Brain pericyte (primary cell): Measurements from ENCODE around the gene ZNF76.
"Not testable (repeated sequence)": the region's sequence is repeated elsewhere in the genome, so short reads cannot be mapped to it uniquely, and the experiment has no call there.

Source experiments
- DNase-seq: peaks from one replicate; pipeline ENCODE4 v3.0.0-alpha.2; 2012; ENCODE audit warnings: low read depth, low spot score

Gene ZNF76

DNA sequence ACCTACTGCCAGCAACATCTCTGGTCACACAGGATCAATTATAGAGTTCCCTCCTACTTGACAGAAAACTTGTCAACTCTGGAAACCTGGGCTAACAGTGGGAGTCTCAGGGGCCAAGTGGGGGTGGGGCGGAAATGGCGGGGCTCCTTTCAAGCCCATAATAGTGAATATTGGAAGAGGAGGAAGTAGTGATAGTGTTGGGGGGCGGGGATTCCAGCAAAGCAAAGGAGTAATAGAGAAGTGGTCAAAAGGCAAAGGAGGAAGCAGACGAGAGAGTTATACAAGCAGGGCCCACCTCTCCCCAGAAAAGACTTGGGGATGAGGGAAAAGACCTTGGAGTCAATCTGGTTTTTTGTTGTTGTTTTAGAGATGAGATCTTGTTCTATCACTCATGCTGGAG is 40.1 kb downstream of the ZNF76 start:
- no peak for DNase-seq

DNA sequence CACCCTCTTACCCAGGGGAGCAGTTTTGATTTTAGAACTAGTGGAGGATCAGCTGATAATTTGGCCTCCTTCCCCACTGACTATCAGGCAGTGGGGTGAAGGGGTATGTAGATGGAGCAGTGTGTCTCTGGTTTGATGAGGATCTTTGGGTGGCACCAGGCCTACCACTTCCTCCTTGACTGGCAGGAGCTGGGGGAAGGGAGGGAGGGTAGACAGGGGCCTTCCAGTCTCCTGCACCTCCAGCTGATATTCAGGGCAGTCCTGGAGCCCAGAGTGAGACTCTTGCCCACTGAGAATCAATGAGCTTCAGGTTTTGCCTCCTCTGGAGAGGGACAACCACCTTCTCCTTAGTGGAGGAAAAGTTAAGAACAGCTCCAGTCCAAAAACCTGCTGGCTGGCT is 41.3 kb downstream of the ZNF76 start:
- DNase-seq, result no peak

DNA sequence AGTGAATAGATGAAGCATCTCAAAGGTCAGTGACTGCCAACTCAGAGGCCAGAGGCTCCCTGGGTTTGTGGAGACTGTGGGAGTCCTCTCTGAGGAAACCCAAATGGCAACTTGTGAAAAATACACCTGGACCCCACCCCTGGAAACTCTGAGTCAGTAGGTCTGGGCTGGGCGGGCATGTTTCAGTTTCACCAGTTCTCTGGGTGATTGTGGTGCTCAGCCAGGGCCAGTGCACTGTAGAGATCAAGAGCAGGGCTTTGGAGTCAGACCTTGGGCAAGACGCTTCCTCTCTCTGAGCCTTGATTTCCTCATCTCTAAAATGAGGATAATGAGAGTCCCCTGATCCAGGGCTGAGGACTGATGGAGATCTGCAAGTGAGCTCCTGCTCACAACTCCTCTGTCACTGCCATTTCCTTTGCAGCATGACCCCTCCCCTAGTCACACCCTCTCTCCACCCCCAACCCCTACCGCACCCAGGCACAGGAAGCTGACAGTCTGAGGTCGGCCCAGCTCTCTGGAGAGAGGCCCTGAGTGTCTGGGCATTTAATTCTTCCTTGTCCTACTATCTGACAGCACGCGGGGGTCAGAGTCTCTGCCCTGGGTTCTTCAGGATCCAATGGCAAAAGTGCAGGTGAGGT is 43.2 kb downstream of the ZNF76 start:
- DNase-seq, result no peak

DNA sequence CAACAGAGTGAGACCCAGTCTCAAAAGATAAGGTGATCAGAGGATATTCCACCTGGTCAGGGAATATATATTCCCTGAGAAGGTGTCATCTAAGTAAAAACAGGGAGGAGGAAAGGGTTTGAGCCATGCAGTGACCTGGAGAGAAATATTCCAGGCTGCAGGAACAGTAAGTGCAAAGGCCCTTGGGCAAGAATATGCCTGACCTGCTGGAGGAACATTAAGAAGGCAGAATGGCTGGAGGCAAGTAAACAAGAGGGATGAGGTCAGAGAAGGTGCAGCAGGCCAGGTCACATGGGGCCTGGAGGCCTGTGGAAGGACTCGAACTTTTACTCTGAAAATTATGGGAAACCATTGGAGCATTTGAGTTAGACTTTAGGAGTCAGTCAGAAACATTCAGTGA is 44.8 kb downstream of the ZNF76 start:
- DNase-seq, result no peak

DNA sequence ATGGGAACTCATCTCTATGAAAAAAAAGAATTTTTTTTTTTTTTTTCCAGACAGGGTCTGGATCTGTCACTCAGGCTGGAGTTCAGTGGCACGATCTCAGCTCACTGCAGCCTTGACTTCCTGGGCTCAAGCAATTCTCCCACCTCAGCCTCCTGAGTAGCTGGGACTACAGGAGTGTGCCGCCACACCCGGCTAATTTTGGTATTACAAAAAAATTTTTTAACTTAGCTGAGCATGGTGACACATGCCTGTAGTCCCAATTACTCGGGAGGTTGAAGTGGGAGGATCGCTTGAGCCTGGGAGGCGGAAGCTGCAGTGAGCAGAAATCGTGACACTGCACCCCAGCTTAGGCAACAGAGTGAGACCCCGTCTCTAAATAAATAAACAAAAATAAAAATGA is 45.6 kb downstream of the ZNF76 start:
- no peak for DNase-seq

DNA sequence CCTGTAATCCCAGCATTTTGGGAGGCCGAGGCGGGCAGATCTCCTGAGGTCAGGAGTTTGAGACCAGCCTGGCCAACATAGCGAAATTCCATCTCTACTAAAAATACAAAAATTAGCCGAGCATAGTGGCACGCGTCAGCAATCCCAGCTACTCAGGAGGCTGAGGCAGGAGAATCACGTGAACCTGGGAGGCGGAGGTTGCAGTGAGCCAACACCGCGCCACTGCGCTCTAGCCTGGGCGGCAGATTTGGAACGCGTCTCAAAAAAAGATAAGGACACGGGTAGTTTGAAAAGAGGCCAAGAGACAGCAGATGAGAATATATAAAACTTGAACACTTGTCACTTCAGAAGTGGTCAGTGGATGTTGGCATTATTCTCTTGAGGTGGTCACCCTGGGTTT is 47.6 kb downstream of the ZNF76 start:
- DNase-seq, result not testable (repeated sequence)

DNA sequence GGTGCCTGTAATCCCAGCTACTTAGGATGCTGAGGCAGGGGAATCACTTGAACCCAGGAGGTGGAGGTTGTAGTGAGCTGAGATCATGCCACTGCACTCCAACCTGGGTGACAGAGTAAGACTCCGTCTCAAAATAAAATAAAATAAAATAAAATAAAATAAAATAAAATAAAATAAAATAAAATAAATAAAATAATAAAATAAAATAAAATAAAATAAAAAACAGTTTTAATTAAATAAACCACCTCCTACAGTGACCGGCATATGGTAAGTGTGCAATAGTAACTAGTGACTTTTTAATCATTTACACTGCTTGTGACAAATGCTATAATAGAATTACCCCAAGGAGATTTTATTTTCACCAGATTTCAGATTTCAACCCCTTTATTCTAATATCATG is 49.0 kb downstream of the ZNF76 start:
- DNase-seq, result not testable (repeated sequence)

DNA sequence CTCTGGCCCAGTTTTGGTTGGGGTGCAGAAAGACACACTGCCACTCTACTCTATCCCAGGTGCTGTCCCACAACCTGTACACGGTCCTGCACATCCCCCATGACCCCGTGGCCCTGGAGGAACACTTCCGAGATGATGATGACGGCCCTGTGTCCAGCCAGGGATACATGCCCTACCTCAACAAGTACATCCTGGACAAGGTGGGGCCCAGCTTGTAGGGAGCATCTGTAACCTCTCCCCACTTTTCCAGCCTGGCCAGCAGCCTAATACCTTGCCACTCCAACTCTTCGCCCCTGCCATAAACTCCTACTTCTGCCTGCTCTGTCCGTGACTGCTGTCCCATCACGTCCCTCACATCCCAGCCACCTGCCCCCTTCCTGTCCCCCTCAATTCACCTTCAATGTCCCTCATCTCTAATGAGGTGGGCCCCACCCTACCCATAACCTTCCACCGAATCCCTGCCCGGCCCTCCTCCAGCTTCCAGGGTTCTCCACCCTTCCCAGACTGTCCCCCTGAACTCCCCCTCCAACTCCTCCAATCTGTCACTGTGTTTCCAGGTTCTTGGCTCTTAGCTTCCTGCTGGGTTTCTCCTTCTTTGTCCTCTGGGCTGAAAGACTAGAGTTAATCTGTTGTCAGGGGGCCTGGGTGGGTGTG is 50.2 kb downstream of the ZNF76 start:
- DNase-seq, result no peak

DNA sequence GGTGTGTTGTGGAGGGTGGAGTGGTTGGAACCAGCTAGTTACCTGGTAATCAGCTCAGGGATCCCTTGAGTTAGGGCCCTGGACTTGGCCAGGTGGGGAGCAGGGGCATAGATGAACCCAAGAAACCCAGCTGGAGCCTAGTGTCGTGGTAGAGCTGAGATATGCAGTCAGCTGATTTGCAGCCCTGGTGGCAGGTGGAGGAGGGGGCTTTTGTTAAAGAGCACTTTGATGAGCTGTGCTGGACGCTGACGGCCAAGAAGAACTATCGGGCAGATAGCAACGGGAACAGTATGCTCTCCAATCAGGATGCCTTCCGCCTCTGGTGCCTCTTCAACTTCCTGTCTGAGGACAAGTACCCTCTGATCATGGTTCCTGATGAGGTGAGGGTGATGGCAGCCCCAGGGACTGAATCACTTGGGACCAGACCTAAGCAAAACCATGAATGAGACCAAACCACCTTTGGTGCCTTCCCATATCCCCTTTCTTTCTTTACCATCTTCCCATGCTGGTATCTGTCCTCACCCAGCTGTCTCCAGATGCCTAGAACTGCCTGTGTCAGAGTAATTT is 50.8 kb downstream of the ZNF76 start:
- no peak for DNase-seq

DNA sequence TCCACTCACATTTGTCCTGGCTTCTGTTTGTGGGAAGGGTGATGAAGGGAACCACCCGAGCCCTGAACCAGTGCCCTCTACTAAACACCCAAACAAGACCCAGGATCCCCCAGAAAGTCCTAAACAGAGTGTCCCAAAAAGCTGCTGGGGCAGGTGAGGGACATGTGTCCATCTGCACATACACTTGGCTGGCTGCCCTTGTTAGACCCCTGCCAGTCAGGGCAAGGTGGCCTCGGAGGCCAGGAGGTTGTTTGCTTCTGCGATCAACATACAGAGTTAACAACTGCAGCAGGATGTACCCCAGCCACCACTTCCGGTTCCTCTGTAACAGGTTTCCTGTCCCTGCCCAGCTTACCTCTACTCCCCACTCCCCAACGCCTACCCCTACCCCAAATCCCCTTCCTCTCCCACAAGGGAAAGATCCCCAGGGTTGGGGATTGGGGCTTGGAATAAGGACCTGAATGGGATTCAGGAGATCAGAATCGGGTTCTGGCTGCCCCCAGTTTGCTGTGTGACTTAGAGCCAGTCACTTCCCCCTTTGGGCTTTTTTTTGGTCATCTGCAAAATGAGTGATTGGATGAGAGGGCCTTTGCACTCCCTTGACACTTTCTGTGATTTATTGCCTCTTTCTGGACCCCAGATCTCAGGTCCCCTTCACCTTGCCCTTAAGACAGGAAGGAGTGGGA is 52.0 kb downstream of the ZNF76 start:
- DNase-seq, result no peak

DNA sequence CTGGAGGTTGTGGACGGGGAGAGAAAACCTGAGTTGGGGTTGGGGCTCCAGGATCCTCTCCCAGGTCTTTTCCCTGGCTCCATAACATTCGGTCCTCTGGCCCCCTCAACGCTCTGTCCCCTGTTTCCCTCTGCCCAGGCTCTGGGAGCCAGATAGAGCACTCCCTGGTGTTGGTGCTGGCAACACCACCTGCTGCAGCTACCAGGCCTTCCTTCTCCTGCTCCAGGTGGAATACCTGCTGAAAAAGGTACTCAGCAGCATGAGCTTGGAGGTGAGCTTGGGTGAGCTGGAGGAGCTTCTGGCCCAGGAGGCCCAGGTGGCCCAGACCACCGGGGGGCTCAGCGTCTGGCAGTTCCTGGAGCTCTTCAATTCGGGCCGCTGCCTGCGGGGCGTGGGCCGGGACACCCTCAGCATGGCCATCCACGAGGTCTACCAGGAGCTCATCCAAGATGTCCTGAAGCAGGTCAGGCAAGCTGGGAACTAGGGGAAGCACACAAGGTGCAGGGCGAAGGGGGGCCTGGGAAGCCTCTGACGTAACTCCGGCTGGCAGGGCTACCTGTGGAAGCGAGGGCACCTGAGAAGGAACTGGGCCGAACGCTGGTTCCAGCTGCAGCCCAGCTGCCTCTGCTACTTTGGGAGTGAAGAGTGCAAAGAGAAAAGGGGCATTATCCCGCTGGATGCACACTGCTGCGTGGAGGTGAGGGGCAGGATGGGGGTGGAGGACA is 52.7 kb downstream of the ZNF76 start:
- no peak for DNase-seq

DNA sequence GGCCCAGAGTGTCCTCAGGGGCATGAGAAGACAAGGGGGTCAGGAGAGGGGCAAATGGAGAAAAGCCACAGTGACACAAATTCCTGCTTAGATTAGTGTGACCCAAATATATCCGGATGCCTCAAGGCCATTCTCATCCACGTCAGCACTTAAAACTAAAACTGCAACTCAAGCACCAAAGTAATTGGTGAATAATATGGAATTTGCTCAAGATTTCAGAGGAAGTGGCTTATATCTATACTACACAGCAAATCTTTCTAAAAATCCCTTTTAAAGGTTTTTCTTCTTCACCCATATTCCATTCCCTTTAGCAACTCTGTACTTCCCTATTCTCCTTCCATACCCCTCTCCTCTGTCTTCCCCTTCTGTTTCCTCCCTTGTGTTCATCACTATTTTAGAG is 53.3 kb downstream of the ZNF76 start:
- no peak for DNase-seq

DNA sequence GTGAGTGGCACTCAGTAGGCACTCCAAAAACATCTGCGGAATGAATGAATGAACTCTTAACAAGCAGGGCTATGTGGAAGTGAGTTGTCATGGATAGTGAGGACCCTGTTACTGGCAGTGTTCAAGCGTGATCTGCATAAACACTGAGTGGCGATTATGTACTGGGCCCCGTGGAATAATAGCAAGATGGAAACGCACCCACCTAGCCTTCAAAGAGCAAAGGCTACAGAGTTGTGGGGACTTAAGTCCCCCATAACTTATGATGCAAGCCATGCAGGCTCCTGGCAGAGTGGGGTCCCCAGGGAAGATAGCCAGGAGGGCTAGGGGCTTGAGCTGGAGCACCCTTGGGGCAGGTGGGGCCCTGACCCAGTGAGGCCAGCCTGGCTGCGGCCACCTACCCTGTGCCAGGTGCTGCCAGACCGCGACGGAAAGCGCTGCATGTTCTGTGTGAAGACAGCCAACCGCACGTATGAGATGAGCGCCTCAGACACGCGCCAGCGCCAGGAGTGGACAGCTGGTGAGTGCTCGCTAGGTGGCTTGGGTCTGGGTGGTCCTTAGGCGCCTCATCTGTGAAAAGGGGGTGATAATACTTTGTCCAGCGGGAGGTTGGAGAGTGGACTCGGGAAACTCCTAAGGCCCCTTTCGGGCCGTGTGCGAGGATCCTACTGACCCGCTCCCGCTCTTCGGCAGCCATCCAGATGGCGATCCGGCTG is 58.1 kb downstream of the ZNF76 start:
- no peak for DNase-seq

DNA sequence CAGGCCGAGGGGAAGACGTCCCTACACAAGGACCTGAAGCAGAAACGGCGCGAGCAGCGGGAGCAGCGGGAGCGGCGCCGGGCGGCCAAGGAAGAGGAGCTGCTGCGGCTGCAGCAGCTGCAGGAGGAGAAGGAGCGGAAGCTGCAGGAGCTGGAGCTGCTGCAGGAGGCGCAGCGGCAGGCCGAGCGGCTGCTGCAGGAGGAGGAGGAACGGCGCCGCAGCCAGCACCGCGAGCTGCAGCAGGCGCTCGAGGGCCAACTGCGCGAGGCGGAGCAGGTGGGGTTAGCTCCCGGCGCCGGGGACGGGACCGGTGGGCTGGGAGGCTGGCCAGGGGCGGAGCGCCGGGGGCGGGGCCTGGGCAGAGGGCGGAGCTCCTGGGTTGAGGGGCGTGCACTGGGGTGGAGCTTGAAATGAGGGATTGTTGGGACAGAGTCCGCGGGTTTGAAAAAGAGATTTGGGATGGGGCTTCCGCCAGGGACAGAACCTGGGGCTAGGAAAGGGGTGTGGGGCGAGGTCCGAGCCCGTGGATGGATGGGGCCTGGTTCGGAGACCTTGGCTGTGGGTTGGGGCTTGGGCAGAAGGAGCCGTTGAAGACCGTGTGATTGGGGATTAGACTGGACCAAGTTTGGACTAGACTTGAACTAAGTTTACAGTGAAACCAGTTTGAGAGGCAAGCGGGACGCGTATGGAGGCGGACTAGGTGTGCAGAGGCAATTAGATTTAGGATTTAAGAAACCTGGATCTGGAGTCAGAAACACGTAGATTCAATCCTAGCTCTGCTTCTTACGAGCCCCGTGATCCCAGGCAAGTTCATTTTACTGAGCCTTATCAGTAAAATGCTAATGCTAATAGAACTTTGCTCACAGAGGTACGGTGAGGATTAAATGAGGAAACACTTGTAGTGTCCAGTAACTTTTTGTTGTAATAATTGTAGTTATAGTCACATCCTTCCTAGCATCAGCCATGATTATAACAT is 58.9 kb downstream of the ZNF76 start:
- peak; percentile 46 for DNase-seq

DNA sequence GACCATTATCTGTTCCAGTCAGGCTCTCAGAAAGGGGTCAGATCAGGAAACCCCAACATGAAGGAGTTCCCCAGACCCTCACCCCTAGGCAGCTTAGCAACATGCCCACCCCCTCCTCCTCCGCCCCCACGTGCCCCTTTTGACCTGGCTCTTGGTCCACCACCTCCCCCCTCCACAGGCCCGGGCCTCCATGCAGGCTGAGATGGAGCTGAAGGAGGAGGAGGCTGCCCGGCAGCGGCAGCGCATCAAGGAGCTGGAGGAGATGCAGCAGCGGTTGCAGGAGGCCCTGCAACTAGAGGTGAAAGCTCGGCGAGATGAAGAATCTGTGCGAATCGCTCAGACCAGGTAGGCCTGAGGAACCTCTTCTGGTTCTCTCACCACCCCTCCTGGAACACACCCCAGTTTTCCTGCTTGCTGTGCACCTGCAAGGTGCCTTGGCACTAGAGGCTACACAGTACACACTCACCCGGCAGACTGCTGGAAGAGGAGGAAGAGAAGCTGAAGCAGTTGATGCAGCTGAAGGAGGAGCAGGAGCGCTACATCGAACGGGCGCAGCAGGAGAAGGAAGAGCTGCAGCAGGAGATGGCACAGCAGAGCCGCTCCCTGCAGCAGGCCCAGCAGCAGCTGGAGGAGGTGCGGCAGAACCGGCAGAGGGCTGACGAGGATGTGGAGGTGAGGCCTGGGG is 60.0 kb downstream of the ZNF76 start:
- DNase-seq, result no peak

DNA sequence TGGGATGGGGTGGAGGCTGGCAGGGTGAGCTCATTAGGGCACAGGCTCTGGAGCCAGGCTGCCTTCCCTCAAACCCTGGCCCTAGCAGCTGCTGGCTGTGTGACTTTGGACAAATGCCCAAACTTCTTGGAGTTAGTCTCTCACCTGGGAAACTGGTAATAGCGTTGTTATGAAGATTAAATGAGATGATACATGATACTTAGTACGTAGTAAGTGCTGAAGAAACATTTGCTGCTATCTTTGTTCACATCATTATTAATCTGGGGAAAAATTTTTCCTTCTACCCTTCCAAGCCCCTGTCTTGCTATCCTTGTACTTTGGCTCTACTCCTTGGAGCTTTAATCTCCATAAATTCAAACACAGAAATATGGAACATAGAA is 60.5 kb downstream of the ZNF76 start:
- DNase-seq, result no peak

DNA sequence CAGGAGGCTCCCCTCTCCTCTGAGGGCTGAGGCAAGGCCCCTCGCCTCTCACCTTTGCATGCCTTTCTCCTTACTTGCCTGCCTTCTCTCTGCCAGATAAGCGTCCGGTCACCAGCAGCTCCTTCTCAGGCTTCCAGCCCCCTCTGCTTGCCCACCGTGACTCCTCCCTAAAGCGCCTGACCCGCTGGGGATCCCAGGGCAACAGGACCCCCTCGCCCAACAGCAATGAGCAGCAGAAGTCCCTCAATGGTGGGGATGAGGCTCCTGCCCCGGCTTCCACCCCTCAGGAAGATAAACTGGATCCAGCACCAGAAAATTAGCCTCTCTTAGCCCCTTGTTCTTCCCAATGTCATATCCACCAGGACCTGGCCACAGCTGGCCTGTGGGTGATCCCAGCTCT is 61.6 kb downstream of the ZNF76 start:
- no peak for DNase-seq

DNA sequence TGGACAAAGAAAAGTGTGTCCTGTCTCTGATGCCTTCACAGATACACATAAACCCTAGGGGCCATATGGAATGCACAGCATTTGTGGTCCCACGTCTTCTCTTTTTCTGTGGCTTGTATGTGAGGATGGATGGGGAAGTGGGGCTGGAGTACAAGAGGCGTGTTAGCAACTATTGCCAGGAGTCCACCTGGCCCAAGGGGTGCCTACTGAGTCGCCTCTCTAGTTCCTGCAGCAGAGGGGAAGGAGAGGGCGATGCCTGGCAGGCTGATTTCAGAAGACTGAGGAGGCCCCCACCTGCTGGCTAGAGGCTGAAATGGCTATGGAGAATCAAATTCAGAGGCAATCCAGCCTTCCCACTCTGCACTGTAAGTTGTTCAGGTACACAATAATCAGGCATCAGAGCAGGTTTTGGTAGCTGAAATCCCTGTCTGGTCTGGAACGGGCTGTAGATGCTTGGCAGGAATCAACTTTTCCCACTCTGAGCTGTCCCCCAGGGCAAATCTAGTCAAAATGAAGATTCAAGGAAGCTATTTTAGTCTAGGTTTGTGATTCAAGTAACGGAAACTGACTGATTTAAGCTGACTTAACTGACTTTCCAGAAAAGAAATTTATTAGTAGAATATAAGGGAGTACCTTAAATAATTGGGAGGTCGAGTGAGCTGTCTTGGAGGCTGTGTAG is 68.0 kb downstream of the ZNF76 start:
- DNase-seq, result no peak

DNA sequence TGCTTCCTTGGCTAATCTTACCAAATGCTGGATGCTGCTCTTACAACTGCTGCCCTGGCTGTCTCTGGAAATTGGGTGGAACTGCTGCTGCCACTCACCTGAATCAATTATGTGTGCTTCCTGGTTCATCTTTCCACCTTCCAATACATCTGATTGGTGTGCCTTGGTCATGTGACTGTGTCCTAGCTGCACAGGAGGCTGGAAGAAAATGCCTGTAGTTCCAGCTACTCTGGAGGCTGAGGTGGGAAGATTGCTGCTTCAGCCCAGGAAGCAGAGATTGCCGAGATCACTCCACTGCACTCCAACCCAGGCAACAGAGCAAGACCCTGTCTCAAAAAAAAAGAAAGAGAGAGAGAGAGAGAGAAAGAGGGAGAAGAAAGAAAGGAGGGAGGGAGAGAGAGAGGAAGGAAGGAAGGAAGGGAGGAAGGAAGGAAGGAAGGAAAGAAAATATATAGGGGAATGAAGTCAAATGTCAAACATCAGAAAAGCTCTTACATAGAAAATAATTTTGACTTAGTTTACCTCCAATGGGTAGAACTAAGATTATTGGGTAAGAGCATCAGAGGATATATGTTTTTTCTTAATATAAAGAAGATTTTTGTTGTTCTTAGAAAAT is 68.7 kb downstream of the ZNF76 start:
- no peak for DNase-seq
